ENCODE results near the gene SNRNP25. TPM values are rescaled to one million over a fixed set of nuclear protein-coding genes. Genes with fewer than 3 reads are reported as not detected.

SNRNP25 gene
- total RNA-seq, 2 donors from 2014 or later = 47.1 to 78.3 TPM

GRCh38 chr16:66309-67182 is 12.9 kb downstream of the SNRNP25 start:
- Histone ChIP-seq H3K9me3 (no peaks in the 10 kb centered on the region), H3K27ac (peak overlapping the region in 1 of 2 donors; percentile 4), H3K36me3 (peaks cover 36% of the 10 kb centered on the region), H3K4me1 (peaks cover 0 to 62% of the 10 kb centered on the region in 2 donors), H3K4me3 (no peak overlapping the region), H3K27me3 (no peaks in the 10 kb centered on the region)
- no peak for TF ChIP-seq CTCF (IDR thresholded peaks at IDR 0.05)
- DNase-seq (ENCODE audit: low spot score) = no peak

- peaks cover 29% of the 10 kb centered on the region for H3K36me3 ChIP-seq
- H3K27ac ChIP-seq = peak overlapping the region; percentile 1 to 11
- DNase-seq (ENCODE audit: low spot score) = no peak
- no peak overlapping the region for H3K4me3 ChIP-seq
- H3K9me3 ChIP-seq = no peaks in the 10 kb centered on the region
- peaks cover 0 to 67% of the 10 kb centered on the region in 2 donors for H3K4me1 ChIP-seq
- no peaks in the 10 kb centered on the region for H3K27me3 ChIP-seq
- no peak for TF ChIP-seq CTCF (IDR thresholded peaks at IDR 0.05)
Measured at GRCh38 chr16:67183-67791, 13.7 kb downstream of the SNRNP25 start.

DNA sequence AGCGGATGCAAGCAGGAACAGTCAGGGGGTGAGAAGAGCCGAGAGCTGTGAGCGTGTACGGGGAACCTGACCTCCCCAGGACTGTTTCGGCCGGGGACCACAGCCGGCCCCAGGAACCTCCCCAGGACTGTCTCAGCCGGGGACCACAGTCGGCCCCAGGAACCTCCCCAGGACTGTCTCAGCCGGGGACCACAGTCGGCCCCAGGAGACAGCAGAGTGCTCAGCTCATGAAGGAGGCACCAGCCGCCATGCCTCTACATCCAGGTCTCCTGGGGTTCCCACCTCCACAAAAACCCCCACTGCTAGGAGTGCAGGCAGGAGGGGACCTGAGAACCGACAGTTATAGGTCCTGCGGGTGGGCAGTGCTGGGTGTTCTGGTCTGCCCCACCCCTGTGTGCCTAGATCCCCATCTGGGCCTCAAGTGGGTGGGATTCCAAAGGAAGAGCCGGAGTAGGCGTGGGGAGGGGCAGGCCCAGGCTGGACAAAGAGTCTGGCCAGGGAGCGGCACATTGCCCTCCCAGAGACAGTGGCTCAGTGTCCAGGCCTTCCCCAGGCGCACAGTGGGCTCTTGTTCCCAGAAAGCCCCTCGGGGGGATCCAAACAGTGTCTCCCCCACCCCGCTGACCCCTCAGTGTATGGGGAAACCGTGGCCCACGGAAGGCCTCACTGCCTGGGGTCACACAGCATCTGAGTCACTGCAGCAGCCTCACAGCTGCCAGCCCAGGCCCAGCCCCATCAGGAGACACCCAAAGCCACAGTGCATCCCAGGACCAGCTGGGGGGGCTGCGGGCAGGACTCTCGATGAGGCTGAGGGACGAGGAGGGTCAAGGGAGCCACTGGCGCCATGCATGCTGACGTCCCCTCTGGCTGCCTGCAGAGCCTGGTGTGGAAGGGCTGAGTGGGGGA is 14.5 kb downstream of the SNRNP25 start:
- no peak for TF ChIP-seq CTCF (IDR thresholded peaks at IDR 0.05)
- DNase-seq (ENCODE audit: low spot score) = no peak
- Histone ChIP-seq H3K27ac (peak overlapping the region; percentile 1 to 11), H3K4me1 (peaks cover 0 to 73% of the 10 kb centered on the region in 2 donors), H3K4me3 (no peak overlapping the region), H3K9me3 (no peaks in the 10 kb centered on the region), H3K27me3 (no peaks in the 10 kb centered on the region), H3K36me3 (peaks cover 21% of the 10 kb centered on the region)

DNA sequence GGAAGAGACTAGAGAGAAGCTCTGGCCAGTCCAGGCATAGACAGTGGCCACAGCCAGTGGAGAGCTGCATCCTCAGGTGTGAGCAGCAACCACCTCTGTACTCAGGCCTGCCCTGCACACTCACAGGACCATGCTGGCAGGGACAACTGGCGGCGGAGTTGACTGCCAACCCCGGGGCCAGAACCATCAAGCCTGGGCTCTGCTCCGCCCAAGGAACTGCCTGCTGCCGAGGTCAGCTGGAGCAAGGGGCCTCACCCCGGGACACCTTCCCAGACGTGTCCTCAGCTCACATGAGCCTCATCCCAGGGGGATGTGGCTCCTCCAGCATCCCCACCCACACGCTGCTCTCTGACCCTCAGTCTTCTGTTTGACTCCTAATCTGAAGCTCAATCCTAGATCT is 15.6 kb downstream of the SNRNP25 start:
- Histone ChIP-seq H3K27ac (no peak overlapping the region), H3K4me1 (peaks cover 0 to 84% of the 10 kb centered on the region in 2 donors), H3K36me3 (peaks cover 10% of the 10 kb centered on the region), H3K27me3 (no peaks in the 10 kb centered on the region), H3K4me3 (no peak overlapping the region), H3K9me3 (no peaks in the 10 kb centered on the region)
- TF ChIP-seq CTCF (IDR thresholded peaks at IDR 0.05) = no peak
- no peak for DNase-seq (ENCODE audit: low spot score)

- peak overlapping the region; percentile 66 to 85 for H3K4me3 ChIP-seq
- DNase-seq (ENCODE audit: low spot score) = no peak
- peaks cover 0 to 95% of the 10 kb centered on the region in 2 donors for H3K4me1 ChIP-seq
- H3K27me3 ChIP-seq = no peaks in the 10 kb centered on the region
- H3K9me3 ChIP-seq = no peaks in the 10 kb centered on the region
- no peaks in the 10 kb centered on the region for H3K36me3 ChIP-seq
- peak overlapping the region; percentile 90 for H3K27ac ChIP-seq
- TF ChIP-seq CTCF (IDR thresholded peaks at IDR 0.05) = no peak
Measured at GRCh38 chr16:71210-71539, 17.5 kb downstream of the SNRNP25 start.
